Mesendoderm (in vitro differentiated cells): ENCODE measurements around the gene NKPD1.
A peak's percentile ranks its signal among the peaks of the same experiment; 100 is the strongest.

Experiments used
- DNase-seq: peaks from one replicate; pipeline ENCODE4 v3.0.0; 2013
- H2AK5ac ChIP-seq: 2 replicates; pipeline ENCODE4 v1.6.1; 2013; ENCODE audit warnings: low read length, inconsistent platforms
- H2BK120ac ChIP-seq: 2 replicates; pipeline ENCODE4 v1.6.1; 2013; ENCODE audit warnings: low read depth, mild to moderate bottlenecking, low read length, moderate library complexity, mixed read lengths
- H2BK15ac ChIP-seq: replicated peaks from 2 replicates; pipeline ENCODE4 v1.6.1; 2013; ENCODE audit warnings: low read depth, mild to moderate bottlenecking, moderate library complexity
- H2BK5ac ChIP-seq: 2 replicates; pipeline ENCODE4 v1.6.1; 2013; ENCODE audit warnings: low read length, inconsistent platforms
- H3K18ac ChIP-seq: 2 replicates; pipeline ENCODE4 v1.6.1; 2013; ENCODE audit warnings: mild to moderate bottlenecking, low read length, mixed read lengths
- H3K23ac ChIP-seq: one replicate; pipeline ENCODE4 v1.6.1; 2013; ENCODE audit warnings: low read length
- H3K27ac ChIP-seq: 2 replicates; pipeline ENCODE4 v1.5.1; 2013; ENCODE audit warnings: low read depth, mild to moderate bottlenecking, inconsistent platforms, low read length, moderate library complexity
- H3K27me3 ChIP-seq: 2 replicates; pipeline ENCODE4 v1.6.1; 2013; ENCODE audit warnings: low read length, control low read depth, mild to moderate bottlenecking, inconsistent platforms; ENCODE audit not compliant: insufficient read depth, poor library complexity
- H3K36me3 ChIP-seq: 2 replicates; pipeline ENCODE4 v1.6.1; 2013; ENCODE audit warnings: low read length, inconsistent platforms; ENCODE audit not compliant: control insufficient read depth, insufficient read depth
- H3K4ac ChIP-seq: one replicate; pipeline ENCODE4 v1.6.1; 2013; ENCODE audit warnings: low read depth, mild to moderate bottlenecking, low read length, moderate library complexity
- H3K4me1 ChIP-seq: 2 replicates; pipeline ENCODE4 v1.6.1; 2013; ENCODE audit warnings: low read depth, low read length, inconsistent platforms; ENCODE audit not compliant: control insufficient read depth
- H3K4me2 ChIP-seq: 2 replicates; pipeline ENCODE4 v1.6.1; 2013; ENCODE audit warnings: low read length
- H3K4me3 ChIP-seq: 2 replicates; pipeline ENCODE4 v1.5.1; 2013; ENCODE audit warnings: mild to moderate bottlenecking, low read length
- H3K56ac ChIP-seq: one replicate; pipeline ENCODE4 v1.6.1; 2013; ENCODE audit warnings: low read length
- H3K79me1 ChIP-seq: 2 replicates; pipeline ENCODE4 v1.6.1; 2013; ENCODE audit warnings: low read length, inconsistent platforms
- H3K79me2 ChIP-seq: 2 replicates; pipeline ENCODE4 v1.6.1; 2013; ENCODE audit warnings: mild to moderate bottlenecking, low read length; ENCODE audit not compliant: control insufficient read depth, insufficient read depth
- H3K9ac ChIP-seq: 2 replicates; pipeline ENCODE4 v1.6.1; 2013; ENCODE audit warnings: low read length, inconsistent platforms
- H4K5ac ChIP-seq: one replicate; pipeline ENCODE4 v1.6.1; 2013; ENCODE audit warnings: low read length
- H4K8ac ChIP-seq: one replicate; pipeline ENCODE4 v1.6.1; 2013; ENCODE audit warnings: low read depth, mild to moderate bottlenecking, control low read depth, low read length, moderate library complexity
- WGBS: extraction: QIAGEN DNeasy Blood & Tissue Kit; methylation state at CpG from one replicate; pipeline ENCODE4 v1.1.7; 2013; ENCODE audit warnings: low lambda C conversion rate, missing lambda C conversion rate; ENCODE audit not compliant: insufficient coverage; ENCODE audit errors: extremely low coverage; 5-methylcytosine and 5-hydroxymethylcytosine counted together

Gene NKPD1

GRCh38 chr19:45166723-45167252 lies 6.0 kb upstream of the NKPD1 start:
- H4K5ac ChIP-seq = no peak overlapping the region
- H3K36me3 ChIP-seq = no peaks in the 10 kb centered on the region
- H3K79me1 ChIP-seq = no peaks in the 10 kb centered on the region
- no peak overlapping the region for H4K8ac ChIP-seq
- no peak overlapping the region for H3K23ac ChIP-seq
- DNase-seq = peak; percentile 48
- no peaks in the 10 kb centered on the region for H3K4me1 ChIP-seq
- no peak overlapping the region for H3K27ac ChIP-seq
- peak overlapping the region; percentile 42 for H3K56ac ChIP-seq
- H3K4me2 ChIP-seq = no peak overlapping the region
- no peak overlapping the region for H2BK15ac ChIP-seq
- H2AK5ac ChIP-seq = no peak overlapping the region
- no peak overlapping the region for H3K4me3 ChIP-seq
- no peak overlapping the region for H3K18ac ChIP-seq
- no peaks in the 10 kb centered on the region for H3K79me2 ChIP-seq
- no peak overlapping the region for H2BK120ac ChIP-seq
- WGBS = no CpG with 5 or more reads among the region's 14 CpGs
- H3K27me3 ChIP-seq = no peaks in the 10 kb centered on the region
- H3K9ac ChIP-seq = no peak overlapping the region
- H2BK5ac ChIP-seq = no peak overlapping the region
- no peak overlapping the region for H3K4ac ChIP-seq

- Histone ChIP-seq H3K4me3 (no peak overlapping the region), H3K56ac (peak overlapping the region; percentile 50), H3K79me1 (no peaks in the 10 kb centered on the region), H2BK5ac (no peak overlapping the region), H3K36me3 (no peaks in the 10 kb centered on the region), H3K27me3 (no peaks in the 10 kb centered on the region), H3K4ac (no peak overlapping the region), H3K18ac (no peak overlapping the region), H4K8ac (no peak overlapping the region), H3K4me2 (no peak overlapping the region), H2AK5ac (no peak overlapping the region), H2BK15ac (no peak overlapping the region), H2BK120ac (no peak overlapping the region), H3K9ac (no peak overlapping the region), H4K5ac (no peak overlapping the region), H3K23ac (no peak overlapping the region), H3K27ac (no peak overlapping the region), H3K4me1 (no peaks in the 10 kb centered on the region), H3K79me2 (no peaks in the 10 kb centered on the region)
- DNase-seq = peak; percentile 87
- no CpG with 5 or more reads among the region's 27 CpGs for WGBS
Observed at GRCh38 chr19:45164577-45165335, 4.0 kb upstream of the NKPD1 start.

- no peaks in the 10 kb centered on the region for H3K36me3 ChIP-seq
- no peak overlapping the region for H2BK120ac ChIP-seq
- H3K56ac ChIP-seq = peak overlapping the region; percentile 29
- no peaks in the 10 kb centered on the region for H3K4me1 ChIP-seq
- no peak overlapping the region for H2BK15ac ChIP-seq
- WGBS = no CpG with 5 or more reads among the region's 15 CpGs
- H2AK5ac ChIP-seq = no peak overlapping the region
- H3K4ac ChIP-seq = no peak overlapping the region
- no peaks in the 10 kb centered on the region for H3K79me1 ChIP-seq
- DNase-seq = no peak
- H3K18ac ChIP-seq = no peak overlapping the region
- H3K27me3 ChIP-seq = no peaks in the 10 kb centered on the region
- no peak overlapping the region for H3K27ac ChIP-seq
- no peak overlapping the region for H3K23ac ChIP-seq
- H3K9ac ChIP-seq = no peak overlapping the region
- no peak overlapping the region for H3K4me2 ChIP-seq
- H2BK5ac ChIP-seq = no peak overlapping the region
- no peaks in the 10 kb centered on the region for H3K79me2 ChIP-seq
- no peak overlapping the region for H4K5ac ChIP-seq
- no peak overlapping the region for H4K8ac ChIP-seq
- no peak overlapping the region for H3K4me3 ChIP-seq
Observed at GRCh38 chr19:45163751-45164460, 3.1 kb upstream of the NKPD1 start.

GRCh38 chr19:45163156-45163555 lies 2.4 kb upstream of the NKPD1 start:
- Histone ChIP-seq H3K36me3 (no peaks in the 10 kb centered on the region), H3K4me2 (no peak overlapping the region), H3K56ac (no peak overlapping the region), H4K5ac (no peak overlapping the region), H3K18ac (no peak overlapping the region), H4K8ac (no peak overlapping the region), H3K4ac (no peak overlapping the region), H3K4me3 (no peak overlapping the region), H3K79me2 (no peaks in the 10 kb centered on the region), H3K9ac (no peak overlapping the region), H3K79me1 (no peaks in the 10 kb centered on the region), H2BK120ac (no peak overlapping the region), H3K27ac (no peak overlapping the region), H2BK5ac (no peak overlapping the region), H2AK5ac (no peak overlapping the region), H3K27me3 (no peaks in the 10 kb centered on the region), H3K4me1 (no peaks in the 10 kb centered on the region), H3K23ac (no peak overlapping the region), H2BK15ac (no peak overlapping the region)
- WGBS = no CpG with 5 or more reads among the region's 17 CpGs
- no peak for DNase-seq

- H4K8ac ChIP-seq = no peak overlapping the region
- WGBS = no CpG with 5 or more reads among the region's 18 CpGs
Observed at GRCh38 chr19:45162608-45163143, 1.9 kb upstream of the NKPD1 start.

More at GRCh38 chr19:45162608-45163143, 1.9 kb upstream of the NKPD1 start:
- no peak overlapping the region for H3K9ac ChIP-seq
- no peak overlapping the region for H3K4me2 ChIP-seq
- no peaks in the 10 kb centered on the region for H3K79me2 ChIP-seq
- H2BK15ac ChIP-seq = no peak overlapping the region
- H3K18ac ChIP-seq = no peak overlapping the region
- no peak overlapping the region for H2BK120ac ChIP-seq
- H3K36me3 ChIP-seq = no peaks in the 10 kb centered on the region
- H3K56ac ChIP-seq = no peak overlapping the region
- no peaks in the 10 kb centered on the region for H3K4me1 ChIP-seq
- no peak overlapping the region for H3K4me3 ChIP-seq
- H2BK5ac ChIP-seq = no peak overlapping the region
- no peak overlapping the region for H4K5ac ChIP-seq
- no peaks in the 10 kb centered on the region for H3K79me1 ChIP-seq
- no peak overlapping the region for H3K23ac ChIP-seq
- H3K27me3 ChIP-seq = no peaks in the 10 kb centered on the region
- no peak overlapping the region for H2AK5ac ChIP-seq
- H3K27ac ChIP-seq = no peak overlapping the region
- no peak overlapping the region for H3K4ac ChIP-seq
- DNase-seq = no peak
